HG03060 (cell line): ENCODE measurements around the gene SNCA.

Experiments
- ATAC-seq: cut with Tn5 transposase; IDR thresholded peaks from one replicate; pipeline ENCODE4 v1.9.1; 2021; ENCODE audit warnings: low read depth, moderate number of reproducible peaks; ENCODE audit not compliant: unreplicated experiment

The SNCA gene

GRCh38 chr4:89836897-89837384 lies at the start of gene SNCA:
Gene SNCA (minus strand): TSS chr4:89837161. CDS start chr4:89835667, 1,494 bp downstream.
- ATAC-seq, result no peak

DNA sequence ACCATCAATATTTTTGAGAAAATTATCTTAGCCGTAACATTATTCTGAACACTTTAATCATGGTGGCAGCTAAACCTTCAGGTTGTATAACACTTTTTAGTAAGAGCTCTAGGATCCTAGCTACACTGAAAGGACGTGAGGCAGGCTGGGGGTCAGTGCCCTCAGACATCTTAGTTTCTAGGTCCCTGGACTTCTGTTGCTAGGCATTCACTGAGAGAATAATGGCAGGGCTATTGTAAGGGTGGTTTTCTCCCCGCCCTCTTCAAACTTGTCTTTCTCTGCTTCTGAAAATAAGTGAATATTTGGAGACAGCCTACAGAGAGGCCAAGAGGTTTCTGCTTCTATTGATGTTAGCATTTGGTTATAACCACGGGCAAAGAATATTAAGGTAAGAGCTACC lies 42.3 kb upstream of the SNCA start:
- ATAC-seq, result no peak

DNA sequence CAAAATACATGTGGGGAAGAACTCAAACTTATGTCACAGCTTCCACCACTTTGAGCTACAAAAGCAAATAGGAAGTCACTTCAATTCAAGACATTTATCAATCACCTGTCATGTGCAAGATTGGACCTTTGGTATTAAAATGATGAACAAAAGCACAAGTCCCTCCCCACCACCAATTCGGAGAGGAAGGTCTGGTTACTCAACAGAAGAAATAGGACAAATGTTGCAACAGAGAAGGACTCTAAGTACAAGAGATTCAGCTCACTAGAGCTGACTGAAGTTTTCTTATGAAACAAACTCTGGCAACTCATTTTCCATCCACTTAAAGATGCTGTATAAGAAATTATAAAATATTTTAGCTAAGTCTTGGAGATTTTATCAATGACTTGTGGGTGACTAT lies 41.6 kb upstream of the SNCA start:
- ATAC-seq, result no peak

GRCh38 chr4:89876548-89876947 lies 39.6 kb upstream of the SNCA start:
- no peak for ATAC-seq

DNA sequence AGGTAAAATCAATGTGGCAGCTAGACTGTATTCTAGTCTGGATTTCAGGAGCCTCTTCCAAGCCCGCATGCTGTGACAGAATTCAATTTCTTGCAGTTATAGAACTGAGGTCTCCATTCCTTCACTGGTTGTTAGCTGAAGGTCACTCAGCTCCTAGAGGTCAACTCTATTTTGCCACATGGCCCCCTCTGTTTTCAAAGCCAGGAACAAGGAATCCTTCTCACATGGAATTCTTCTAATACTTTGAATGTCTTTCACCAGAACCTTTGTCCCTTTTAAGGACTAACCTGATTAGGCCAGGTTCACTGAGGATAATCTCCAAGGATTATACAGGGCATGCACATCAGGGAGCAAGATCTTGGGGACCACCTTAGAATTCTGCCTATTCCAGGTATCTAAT lies 34.2 kb upstream of the SNCA start:
- no peak for ATAC-seq

GRCh38 chr4:89868999-89869589 lies 32.1 kb upstream of the SNCA start:
- no peak for ATAC-seq

- ATAC-seq, result no peak
These were observed 31.3 kb upstream of the SNCA start for GRCh38 chr4:89868276-89868675.

GRCh38 chr4:89863533-89863932 lies 26.6 kb upstream of the SNCA start:
- ATAC-seq, result no peak

- no peak for ATAC-seq
These were observed 24.0 kb upstream of the SNCA start for GRCh38 chr4:89860971-89861370.

- no peak for ATAC-seq
These were observed 18.3 kb upstream of the SNCA start for GRCh38 chr4:89855236-89855635.

DNA sequence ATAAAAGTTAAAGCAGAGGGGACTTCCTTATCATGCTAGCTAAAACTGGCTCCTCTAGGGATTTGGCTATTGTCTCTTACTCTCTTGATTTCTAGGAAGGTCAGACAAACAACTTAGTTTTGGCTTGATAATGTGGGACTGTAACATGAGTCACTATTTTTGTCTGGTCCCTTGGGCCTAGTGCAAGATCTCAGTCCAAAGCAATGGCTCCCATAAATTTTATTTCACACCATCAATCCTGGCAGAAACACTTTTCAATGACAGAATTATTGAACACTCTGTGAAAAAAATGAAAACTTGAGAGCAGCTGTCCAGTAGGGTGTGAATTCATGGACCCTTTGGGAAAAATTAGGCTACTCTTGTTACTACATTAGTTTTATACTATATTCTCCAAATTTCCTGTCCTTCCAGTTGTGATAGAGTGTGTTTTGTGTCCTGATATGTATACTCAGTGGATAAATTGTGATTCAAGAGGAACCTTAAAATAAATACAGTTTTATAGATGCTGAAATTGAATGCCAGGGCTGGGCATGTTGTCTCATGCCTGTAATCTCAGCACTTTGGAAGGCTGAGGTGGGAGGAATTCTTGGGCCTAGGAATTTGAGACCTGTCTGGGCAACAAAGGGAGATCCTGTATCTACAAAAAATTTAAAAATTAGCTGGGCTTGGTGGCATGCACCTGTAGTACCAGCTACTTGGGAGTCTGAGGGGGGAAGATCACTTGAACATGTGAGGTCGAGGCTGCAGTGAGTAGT lies 10.8 kb upstream of the SNCA start:
- ATAC-seq, result no peak

- ATAC-seq, result no peak
These were observed 2.6 kb upstream of the SNCA start for GRCh38 chr4:89839558-89839957.

DNA sequence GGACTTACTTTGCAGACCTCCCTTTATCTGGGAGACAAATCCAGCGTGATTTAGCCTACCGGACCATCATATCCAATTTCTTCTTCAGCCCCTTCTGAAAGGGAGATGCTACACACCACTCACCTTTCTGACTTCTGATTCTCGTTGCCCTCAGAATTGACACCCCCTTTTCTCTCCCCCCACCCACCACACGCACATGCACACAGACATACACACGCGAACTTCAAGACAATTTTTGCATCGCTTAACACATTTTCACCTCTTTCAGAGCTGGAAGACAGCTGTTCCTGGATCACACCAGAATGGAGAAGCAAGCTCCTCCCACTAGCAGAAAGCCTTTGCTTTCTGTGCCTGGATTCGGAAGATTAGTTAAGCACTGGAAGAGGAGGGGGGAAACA lies 1.0 kb upstream of the SNCA start:
- no peak for ATAC-seq

- ATAC-seq, result no peak
These were observed 528 bp upstream of the SNCA start for GRCh38 chr4:89837385-89837992.

DNA sequence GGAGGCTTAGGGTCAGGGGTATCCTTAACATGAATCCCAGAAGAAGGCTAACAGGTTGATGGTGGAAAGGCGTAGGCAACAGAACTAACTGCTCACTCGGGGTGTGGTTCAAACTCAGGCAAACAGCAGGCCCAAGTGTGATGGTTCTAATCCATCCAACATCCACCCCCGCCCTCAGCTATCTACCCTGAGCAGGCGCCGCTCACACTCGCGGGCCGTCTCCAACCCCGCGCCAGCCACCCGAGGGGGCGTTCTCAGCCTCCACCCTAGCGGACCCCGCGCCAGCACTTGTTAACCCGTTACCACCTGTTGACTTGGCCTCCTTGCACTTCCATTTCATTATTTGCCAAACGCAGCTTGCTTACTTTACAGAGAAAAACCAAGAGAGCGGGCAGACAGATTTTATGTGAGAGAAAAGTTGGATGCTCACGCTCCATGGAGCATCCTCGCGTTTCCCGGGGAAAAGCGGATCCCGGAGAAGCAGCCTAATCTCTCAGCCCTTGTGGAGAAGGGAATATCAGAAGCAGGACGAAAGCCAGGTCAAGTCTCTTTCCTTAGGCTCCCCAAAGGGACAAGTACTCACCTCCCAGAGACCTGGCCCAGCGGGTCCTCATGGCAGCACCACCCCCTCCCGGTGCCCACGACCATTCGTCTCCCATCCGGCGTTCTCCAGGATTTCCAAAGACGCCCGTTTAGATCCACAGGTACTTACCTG lies 773 bp downstream of the SNCA start:
- ATAC-seq, result no peak

DNA sequence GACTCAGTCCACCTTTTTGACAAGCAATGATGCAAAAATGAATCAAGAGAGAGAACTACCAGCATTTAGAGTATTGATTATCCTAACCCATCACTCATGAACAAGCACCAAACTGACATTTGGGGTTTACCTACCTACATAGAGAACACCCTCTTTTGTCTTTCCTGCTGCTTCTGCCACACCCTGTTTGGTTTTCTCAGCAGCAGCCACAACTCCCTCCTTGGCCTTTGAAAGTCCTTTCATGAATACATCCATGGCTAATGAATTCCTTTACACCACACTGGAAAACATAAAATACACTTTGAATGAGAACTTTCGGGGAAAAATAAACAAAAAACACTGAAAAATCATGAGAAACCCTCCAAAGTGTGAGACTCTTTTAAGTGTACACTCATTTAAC lies 1.5 kb downstream of the SNCA start:
- ATAC-seq, result no peak

DNA sequence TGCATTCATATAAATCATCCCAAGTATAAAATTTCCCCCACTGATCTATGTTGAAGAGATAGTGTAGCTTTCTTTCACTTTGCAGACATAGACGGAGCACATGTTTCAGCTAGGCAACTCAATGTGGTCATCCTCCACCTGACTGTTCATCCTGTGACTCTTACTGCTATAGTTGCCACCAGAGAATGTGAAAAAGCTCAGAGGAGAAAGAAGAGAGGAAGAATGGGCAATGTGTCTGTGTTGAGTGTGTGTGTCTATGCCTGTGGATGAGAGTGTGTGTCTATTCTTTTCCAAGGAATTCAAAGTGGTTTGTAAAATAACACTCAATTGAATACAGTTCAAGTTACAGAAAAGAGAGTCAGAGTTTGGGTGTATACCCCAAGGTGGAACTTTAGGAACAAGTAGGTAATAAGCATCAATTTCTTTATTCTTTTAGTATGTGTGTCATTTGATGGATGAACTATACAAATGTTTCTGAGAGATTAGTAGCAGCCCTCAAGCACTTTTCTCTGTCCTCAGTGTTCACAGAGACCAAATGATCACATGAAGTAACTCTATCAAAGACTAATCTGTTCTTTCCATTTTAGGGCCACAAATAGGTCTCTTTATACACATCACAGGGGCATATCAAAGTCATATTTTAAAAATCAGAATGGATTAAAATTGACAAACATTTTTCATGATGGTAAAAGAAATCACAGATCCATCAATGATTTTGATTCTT lies 2.3 kb downstream of the SNCA start:
- ATAC-seq, result no peak

DNA sequence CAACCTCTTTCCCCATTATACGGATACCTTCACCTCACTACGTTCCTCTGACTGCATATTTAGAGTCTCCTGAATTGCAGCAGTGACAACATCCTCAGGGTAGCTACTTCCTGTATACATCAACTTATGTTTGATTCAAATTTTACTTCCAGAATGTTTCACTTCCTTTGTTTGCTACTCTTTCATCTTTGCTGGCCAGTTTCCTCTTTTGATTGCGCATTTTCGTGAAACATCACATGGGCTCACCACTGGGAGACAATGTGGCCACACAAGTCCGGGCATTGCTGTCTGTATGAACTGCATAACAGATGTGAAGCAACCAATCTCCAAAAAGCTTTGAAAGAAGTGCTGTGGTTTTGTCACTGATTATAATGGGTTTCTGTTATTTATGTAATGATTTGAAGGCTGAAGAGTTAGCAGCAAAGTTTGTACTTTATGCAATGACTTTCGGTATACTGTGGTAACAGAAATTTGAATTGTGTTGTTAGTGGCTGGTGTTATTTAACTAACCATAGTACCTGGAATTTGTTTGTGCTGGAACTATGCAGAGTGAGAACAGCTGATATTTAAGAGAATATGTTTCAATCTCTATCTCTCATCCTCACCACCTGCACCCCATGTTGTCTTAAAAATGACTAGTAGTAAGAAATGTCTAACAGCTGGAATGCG lies 7.4 kb downstream of the SNCA start:
- peak; percentile 83 for ATAC-seq

- no peak for ATAC-seq
These were observed 13.5 kb downstream of the SNCA start for GRCh38 chr4:89823416-89823815.

DNA sequence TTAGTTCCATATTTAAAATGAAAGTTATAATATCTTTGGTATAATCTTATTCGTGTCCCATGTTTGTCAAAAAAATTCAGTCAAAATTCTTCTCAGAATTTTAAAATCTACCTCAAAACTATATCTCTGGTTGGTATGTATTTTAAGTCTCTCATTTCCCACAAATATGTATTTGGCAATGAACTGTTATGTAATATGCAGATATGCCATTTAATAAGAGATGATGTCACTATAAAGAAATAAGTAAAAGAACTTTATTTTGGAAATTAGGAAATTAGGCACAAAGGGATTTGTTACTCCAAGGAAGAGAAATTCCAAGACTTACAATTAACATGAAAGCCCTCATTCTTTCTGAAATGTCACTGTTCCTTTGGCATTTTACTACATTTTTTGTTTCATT lies 15.3 kb downstream of the SNCA start:
- no peak for ATAC-seq
